HG03045 (cell line): ENCODE measurements around the gene NUDT8.
A peak's percentile ranks its signal among the peaks of the same experiment; 100 is the strongest.
"Not testable (repeated sequence)": the region's sequence is repeated elsewhere in the genome, so short reads cannot be mapped to it uniquely, and the experiment has no call there.

Experiments
- ATAC-seq: cut with Tn5 transposase; IDR thresholded peaks from one replicate; pipeline ENCODE4 v1.9.1; 2021; ENCODE audit warnings: mild to moderate bottlenecking, moderate library complexity; ENCODE audit not compliant: unreplicated experiment

NUDT8 gene

GRCh38 chr11:67628710-67629385 is 889 bp downstream of the NUDT8 start:
- no peak for ATAC-seq

GRCh38 chr11:67627812-67628624 is 1.7 kb downstream of the NUDT8 start:
- ATAC-seq, result no peak

GRCh38 chr11:67627441-67627811 is 2.3 kb downstream of the NUDT8 start:
- ATAC-seq, result no peak

GRCh38 chr11:67626970-67627369 is 2.8 kb downstream of the NUDT8 start:
- ATAC-seq, result no peak

GRCh38 chr11:67626131-67626833 is 3.5 kb downstream of the NUDT8 start:
- not testable (repeated sequence) for ATAC-seq

- ATAC-seq, result not testable (repeated sequence)
These were observed 5.9 kb downstream of the NUDT8 start for GRCh38 chr11:67623795-67624194.

GRCh38 chr11:67622905-67623304 is 6.8 kb downstream of the NUDT8 start:
- not testable (repeated sequence) for ATAC-seq

GRCh38 chr11:67621928-67622327 is 7.8 kb downstream of the NUDT8 start:
- not testable (repeated sequence) for ATAC-seq

- not testable (repeated sequence) for ATAC-seq
These were observed 9.1 kb downstream of the NUDT8 start for GRCh38 chr11:67620621-67621020.

- ATAC-seq, result not testable (repeated sequence)
These were observed 9.8 kb downstream of the NUDT8 start for GRCh38 chr11:67619683-67620618.

GRCh38 chr11:67618901-67619659 is 10.7 kb downstream of the NUDT8 start:
- ATAC-seq, result not testable (repeated sequence)

- no peak for ATAC-seq
These were observed 12.3 kb downstream of the NUDT8 start for GRCh38 chr11:67617243-67617953.

GRCh38 chr11:67616431-67617242 is 13.1 kb downstream of the NUDT8 start:
- no peak for ATAC-seq

GRCh38 chr11:67615728-67616430 is 13.9 kb downstream of the NUDT8 start:
- ATAC-seq, result no peak

GRCh38 chr11:67614730-67615714 is 14.7 kb downstream of the NUDT8 start:
- no peak for ATAC-seq

- peak; percentile 69 for ATAC-seq
These were observed 15.6 kb downstream of the NUDT8 start for GRCh38 chr11:67613960-67614715.
